GM23338 (cell line): ENCODE data around the gene PAM.

Source experiments
- CREB1 ChIP-seq: fragments of 250-450 bp; sonication (Bioruptor Pico); IDR thresholded peaks from 2 replicates; pipeline ENCODE4 v1.5.0; 2020; ENCODE audit warnings: low read depth, mild to moderate bottlenecking, moderate library complexity
- EZH2 ChIP-seq: fragments of 200-600 bp; sonication (generic); IDR thresholded peaks from one replicate; pipeline ENCODE4 v1.8.0; 2017; ENCODE audit warnings: antibody characterized with exemption, mild to moderate bottlenecking, low read depth; ENCODE audit not compliant: unreplicated experiment
- EZH2phosphoT487 ChIP-seq: fragments of 200-600 bp; sonication (generic); IDR thresholded peaks from one replicate; pipeline ENCODE4 v1.8.1; 2018; ENCODE audit warnings: antibody characterized with exemption; ENCODE audit not compliant: unreplicated experiment
- JUNB ChIP-seq: IDR thresholded peaks from one replicate; pipeline ENCODE4 v1.6.1; 2016; ENCODE audit warnings: antibody characterized with exemption; ENCODE audit not compliant: unreplicated experiment
- POLR2AphosphoS5 ChIP-seq: IDR thresholded peaks from 2 replicates; pipeline ENCODE4 v1.6.1; 2016; ENCODE audit warnings: antibody characterized with exemption, low read depth
- STAT1 ChIP-seq: IDR thresholded peaks from one replicate; pipeline ENCODE4 v1.6.1; 2016; ENCODE audit warnings: antibody characterized with exemption; ENCODE audit not compliant: unreplicated experiment
- ZNF331 ChIP-seq: fragments of 250-450 bp; sonication (Bioruptor Pico); IDR thresholded peaks from 2 replicates; pipeline ENCODE4 v1.5.0; 2020; ENCODE audit warnings: low read depth, mild to moderate bottlenecking, moderate library complexity
- TF ChIP-seq, protein P1 (sequence below), 2 experiments: fragments of 200-600 bp in 1 of 2; sonication (generic) in 1 of 2; conservative IDR thresholded peaks; 2 replicates each; pipeline versions ENCODE4 v1.5.1 to v1.6.1; 2016 to 2017; ENCODE audit warnings: antibody characterized with exemption in 2 of 2, low read depth in 2 of 2, mild to moderate bottlenecking in 2 of 2, moderate library complexity in 1 of 2
- TF ChIP-seq, protein P2 (sequence below): IDR thresholded peaks from 2 replicates; pipeline ENCODE4 v1.6.1; 2016; ENCODE audit warnings: antibody characterized with exemption
- TF ChIP-seq, protein P3 (sequence below): IDR thresholded peaks from one replicate; pipeline ENCODE4 v1.6.1; 2018; ENCODE audit warnings: antibody characterized with exemption; ENCODE audit not compliant: unreplicated experiment

DNA sequence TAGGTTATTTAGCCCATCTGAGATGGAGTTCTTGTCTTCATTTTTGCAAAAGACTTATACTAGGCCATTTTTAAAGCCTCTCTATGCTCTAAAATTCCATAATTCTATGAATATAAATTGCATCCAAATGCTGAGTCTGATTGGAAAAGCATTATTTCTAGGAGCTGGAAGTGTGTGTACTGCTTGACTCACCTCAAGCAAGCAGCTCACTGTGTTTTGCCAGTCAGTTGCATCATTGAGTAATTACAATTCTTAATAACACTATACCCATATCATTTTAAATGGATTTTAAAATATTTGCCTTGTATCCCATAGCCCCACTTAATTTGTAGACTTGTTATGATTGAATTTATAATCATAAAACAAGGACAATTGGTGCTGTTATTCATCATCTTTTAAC, 161.0 kb downstream of the PAM start:
- TF ChIP-seq POLR2AphosphoS5 (no peak), EZH2 (no peak), EZH2phosphoT487 (no peak), JUNB (no peak), ZNF331 (CRISPR knock-in tag) (no peak), STAT1 (no peak), CREB1 (no peak)
- TF ChIP-seq, protein P1, sequence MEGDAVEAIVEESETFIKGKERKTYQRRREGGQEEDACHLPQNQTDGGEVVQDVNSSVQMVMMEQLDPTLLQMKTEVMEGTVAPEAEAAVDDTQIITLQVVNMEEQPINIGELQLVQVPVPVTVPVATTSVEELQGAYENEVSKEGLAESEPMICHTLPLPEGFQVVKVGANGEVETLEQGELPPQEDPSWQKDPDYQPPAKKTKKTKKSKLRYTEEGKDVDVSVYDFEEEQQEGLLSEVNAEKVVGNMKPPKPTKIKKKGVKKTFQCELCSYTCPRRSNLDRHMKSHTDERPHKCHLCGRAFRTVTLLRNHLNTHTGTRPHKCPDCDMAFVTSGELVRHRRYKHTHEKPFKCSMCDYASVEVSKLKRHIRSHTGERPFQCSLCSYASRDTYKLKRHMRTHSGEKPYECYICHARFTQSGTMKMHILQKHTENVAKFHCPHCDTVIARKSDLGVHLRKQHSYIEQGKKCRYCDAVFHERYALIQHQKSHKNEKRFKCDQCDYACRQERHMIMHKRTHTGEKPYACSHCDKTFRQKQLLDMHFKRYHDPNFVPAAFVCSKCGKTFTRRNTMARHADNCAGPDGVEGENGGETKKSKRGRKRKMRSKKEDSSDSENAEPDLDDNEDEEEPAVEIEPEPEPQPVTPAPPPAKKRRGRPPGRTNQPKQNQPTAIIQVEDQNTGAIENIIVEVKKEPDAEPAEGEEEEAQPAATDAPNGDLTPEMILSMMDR (conservative IDR thresholded peaks at IDR 0.05; ENCODE audit: low read depth in 2 of 2): no peak
- TF ChIP-seq, protein P2, sequence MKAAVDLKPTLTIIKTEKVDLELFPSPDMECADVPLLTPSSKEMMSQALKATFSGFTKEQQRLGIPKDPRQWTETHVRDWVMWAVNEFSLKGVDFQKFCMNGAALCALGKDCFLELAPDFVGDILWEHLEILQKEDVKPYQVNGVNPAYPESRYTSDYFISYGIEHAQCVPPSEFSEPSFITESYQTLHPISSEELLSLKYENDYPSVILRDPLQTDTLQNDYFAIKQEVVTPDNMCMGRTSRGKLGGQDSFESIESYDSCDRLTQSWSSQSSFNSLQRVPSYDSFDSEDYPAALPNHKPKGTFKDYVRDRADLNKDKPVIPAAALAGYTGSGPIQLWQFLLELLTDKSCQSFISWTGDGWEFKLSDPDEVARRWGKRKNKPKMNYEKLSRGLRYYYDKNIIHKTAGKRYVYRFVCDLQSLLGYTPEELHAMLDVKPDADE: no peak
- TF ChIP-seq, protein P3, sequence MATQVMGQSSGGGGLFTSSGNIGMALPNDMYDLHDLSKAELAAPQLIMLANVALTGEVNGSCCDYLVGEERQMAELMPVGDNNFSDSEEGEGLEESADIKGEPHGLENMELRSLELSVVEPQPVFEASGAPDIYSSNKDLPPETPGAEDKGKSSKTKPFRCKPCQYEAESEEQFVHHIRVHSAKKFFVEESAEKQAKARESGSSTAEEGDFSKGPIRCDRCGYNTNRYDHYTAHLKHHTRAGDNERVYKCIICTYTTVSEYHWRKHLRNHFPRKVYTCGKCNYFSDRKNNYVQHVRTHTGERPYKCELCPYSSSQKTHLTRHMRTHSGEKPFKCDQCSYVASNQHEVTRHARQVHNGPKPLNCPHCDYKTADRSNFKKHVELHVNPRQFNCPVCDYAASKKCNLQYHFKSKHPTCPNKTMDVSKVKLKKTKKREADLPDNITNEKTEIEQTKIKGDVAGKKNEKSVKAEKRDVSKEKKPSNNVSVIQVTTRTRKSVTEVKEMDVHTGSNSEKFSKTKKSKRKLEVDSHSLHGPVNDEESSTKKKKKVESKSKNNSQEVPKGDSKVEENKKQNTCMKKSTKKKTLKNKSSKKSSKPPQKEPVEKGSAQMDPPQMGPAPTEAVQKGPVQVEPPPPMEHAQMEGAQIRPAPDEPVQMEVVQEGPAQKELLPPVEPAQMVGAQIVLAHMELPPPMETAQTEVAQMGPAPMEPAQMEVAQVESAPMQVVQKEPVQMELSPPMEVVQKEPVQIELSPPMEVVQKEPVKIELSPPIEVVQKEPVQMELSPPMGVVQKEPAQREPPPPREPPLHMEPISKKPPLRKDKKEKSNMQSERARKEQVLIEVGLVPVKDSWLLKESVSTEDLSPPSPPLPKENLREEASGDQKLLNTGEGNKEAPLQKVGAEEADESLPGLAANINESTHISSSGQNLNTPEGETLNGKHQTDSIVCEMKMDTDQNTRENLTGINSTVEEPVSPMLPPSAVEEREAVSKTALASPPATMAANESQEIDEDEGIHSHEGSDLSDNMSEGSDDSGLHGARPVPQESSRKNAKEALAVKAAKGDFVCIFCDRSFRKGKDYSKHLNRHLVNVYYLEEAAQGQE: no peak
